ENCODE results near the gene PRRG4. TPM values are rescaled to one million over a fixed set of nuclear protein-coding genes. Genes with fewer than 3 reads are reported as not detected.

PRRG4 gene
- total RNA-seq, 1 experiment from 2014 or later, result 0.87 TPM

GRCh38 chr11:32792948-32793475 is 36.7 kb upstream of the PRRG4 start:
- H3K27me3 Mint-ChIP-seq (ENCODE audit: low read depth), result peaks cover 3% of the 10 kb centered on the region; the same call in 1 of the 2 replicates
- peak; percentile 57 for ATAC-seq
- peak overlapping the region; percentile 17; the same call in 1 of the 2 replicates for H3K4me3 Mint-ChIP-seq
- DNase-seq (ENCODE audit: low spot score), result peak; percentile 61
- ChIA-PET POLR2A (no interaction called here), CTCF (interaction anchor here (0.6 to 2.0 kb wide), 9 partner anchors 14 to 406 kb away, joined by 3 to 18 read pairs (median 4); no protein-coding TSS in a partner anchor)
- no peak for TF ChIP-seq SMAD4 (CRISPR knock-in tag; IDR thresholded peaks at IDR 0.05)
- TF ChIP-seq ERG (CRISPR knock-in tag; IDR thresholded peaks at IDR 0.05), result no peak
- no peak for TF ChIP-seq ZNF512 (CRISPR knock-in tag; IDR thresholded peaks at IDR 0.05; ENCODE audit: borderline replicate concordance)
- no peak for TF ChIP-seq NFATC4 (CRISPR knock-in tag; IDR thresholded peaks at IDR 0.05)
- peak; percentile 70; the same call in 1 of the 2 replicates for TF ChIP-seq CTCF (IDR thresholded peaks at IDR 0.05)
- H3K36me3 Mint-ChIP-seq, result no peaks in the 10 kb centered on the region
- H3K4me1 Mint-ChIP-seq, result peaks cover 4% of the 10 kb centered on the region
- H3K9me3 Mint-ChIP-seq, result no peaks in the 10 kb centered on the region
- H3K27ac Mint-ChIP-seq, result no peak overlapping the region

GRCh38 chr11:32794439-32794838 is 35.3 kb upstream of the PRRG4 start, which contains the start of gene CCDC73:
Gene CCDC73 (minus strand): TSS chr11:32794662. CDS start chr11:32760243, 34,419 bp downstream.
- POLR2A ChIA-PET, result no interaction called here
- TF ChIP-seq E2F4 (CRISPR knock-in tag; IDR thresholded peaks at IDR 0.05; ENCODE audit: borderline replicate concordance, low read depth) (no peak), STAT6 (CRISPR knock-in tag; conservative IDR thresholded peaks at IDR 0.05; ENCODE audit: low read depth) (no peak), ZNF423 (CRISPR knock-in tag; IDR thresholded peaks at IDR 0.05) (no peak), JUN (CRISPR knock-in tag; IDR thresholded peaks at IDR 0.05) (no peak), ZNF512 (CRISPR knock-in tag; IDR thresholded peaks at IDR 0.05; ENCODE audit: borderline replicate concordance) (no peak), ZNF317 (CRISPR knock-in tag; IDR thresholded peaks at IDR 0.05; ENCODE audit: borderline replicate concordance, low read depth) (no peak), KAT7 (CRISPR knock-in tag; IDR thresholded peaks at IDR 0.05; ENCODE audit: borderline replicate concordance) (no peak), CTCF (IDR thresholded peaks at IDR 0.05) (no peak), ZBTB21 (CRISPR knock-in tag; IDR thresholded peaks at IDR 0.05; ENCODE audit: borderline replicate concordance) (no peak), CDX4 (CRISPR knock-in tag; IDR thresholded peaks at IDR 0.05; ENCODE audit: borderline replicate concordance) (no peak), GABPB1 (CRISPR knock-in tag; IDR thresholded peaks at IDR 0.05) (no peak), MLX (CRISPR knock-in tag; IDR thresholded peaks at IDR 0.05) (no peak), TP53 (CRISPR knock-in tag; IDR thresholded peaks at IDR 0.05) (no peak)

More at GRCh38 chr11:32794439-32794838, 35.3 kb upstream of the PRRG4 start, which contains the start of gene CCDC73:
- ATAC-seq (no peak), DNase-seq (ENCODE audit: low spot score) (no peak)
- peaks cover 3% of the 10 kb centered on the region; the same call in 1 of the 2 replicates for H3K27me3 Mint-ChIP-seq (ENCODE audit: low read depth)
- no peaks in the 10 kb centered on the region for H3K36me3 Mint-ChIP-seq
- H3K4me1 Mint-ChIP-seq, result peaks cover 4% of the 10 kb centered on the region
- CTCF ChIA-PET, result interaction anchor here (0.9 to 1.5 kb wide), 3 partner anchors 14 to 271 kb away, joined by 3 to 9 read pairs (median 3); no protein-coding TSS in a partner anchor
- no peak within 1 kb of the TSS for H3K4me3 Mint-ChIP-seq
- no peaks in the 10 kb centered on the region for H3K9me3 Mint-ChIP-seq
- H3K27ac Mint-ChIP-seq, result peak within 1 kb of the TSS; percentile 16; the same call in 1 of the 2 replicates
